Heart left ventricle (tissue), 13 donors: ENCODE results near the gene CXCR6.

ENCODE experiments used
- CTCF ChIP-seq, 12 donors: fragments of 200-600 bp; sonication (generic) in 4 of 12; IDR thresholded peaks; one replicate each; pipeline versions ENCODE4 v1.5.0 to v1.8.0; 2018 to 2022; ENCODE audit warnings: antibody characterized with exemption in 12 of 12, mild to moderate bottlenecking in 5 of 12
- POLR2A ChIP-seq, 2 donors: fragments of 450-650 bp; IDR thresholded peaks; one replicate each; pipeline ENCODE4 v1.6.1; 2017; ENCODE audit warnings: antibody characterized with exemption in 2 of 2, mild to moderate bottlenecking in 2 of 2, moderate library complexity in 2 of 2
- donor health status: ischemic (EF 13 %, LVEDD 7.1; RV severe dilation, severe dysfunction).
- donor health status: DM: no; HTN: yes; CAD: no.
- donor health status: DM: no; HTN: no; CAD: no.
- donor health status: ischemic (EF 25% LVEDD 6.9; RV normal size, moderate dysfunction).
- donor health status: ischemic (EF 25% LVEDD 5.7; RV mildly dilated, moderate dysfunction).
- donor health status: ischemic (EF 35%, LVEDD 5.7; RV mildly dilated, moderate dysfunction).
- donor health status: nonischemic (EF 11% LVEDD 7.7; RV severe dilation, severe dysfunction).
- donor health status: DM: yes; HTN: yes; CAD: no.
- donor health status: PGD.
- donor health status: ischemic (EF 29% LVEDD 5.4; RV normal size, mild dysfunction).
- donor health status: nonischemic (EF 23%, LVEDD 6.1; RV moderate dilation, normal function).

DNA sequence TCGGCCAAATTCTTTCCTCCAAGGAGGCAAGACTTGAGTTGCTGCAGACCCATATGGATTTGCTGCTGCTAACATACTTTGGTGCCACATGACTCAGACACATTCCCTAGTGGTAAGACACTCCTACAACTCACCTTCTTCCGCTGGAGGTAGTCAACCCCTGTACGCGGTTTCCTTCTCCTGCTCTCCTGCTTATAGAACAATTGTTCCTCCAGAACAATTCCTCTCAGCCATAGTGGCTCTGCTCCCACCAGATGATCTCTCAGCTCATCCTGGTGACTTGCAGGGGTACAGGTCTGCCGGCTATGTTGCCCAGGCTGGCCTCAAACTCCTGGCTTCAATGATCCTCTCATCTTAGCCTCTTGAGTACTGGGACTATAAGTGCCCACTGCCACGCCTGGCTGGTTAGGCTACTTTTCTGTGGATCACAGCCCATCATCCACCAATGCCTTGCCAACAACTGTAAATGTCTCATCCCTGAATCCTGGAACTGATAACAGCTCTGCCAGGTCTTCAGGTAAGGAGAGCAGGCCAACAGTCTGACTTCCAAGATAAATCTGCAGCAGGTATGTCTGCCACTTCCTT is 2.4 kb upstream of the CXCR6 start:
- TF ChIP-seq CTCF (IDR thresholded peaks at IDR 0.05) (no peak), POLR2A (IDR thresholded peaks at IDR 0.05) (no peak)
